HepG2 (cell line): ENCODE measurements around the gene ZPR1.

ENCODE experiments used
- ELF1 ChIP-seq: sonication (generic); formaldehyde crosslinking; IDR thresholded peaks from 2 replicates; pipeline ENCODE4 v1.4.0; 2020; ENCODE audit warnings: missing genetic modification reagents
- ETV5 ChIP-seq: IDR thresholded peaks from 2 replicates; pipeline ENCODE4 v1.6.1; 2018; ENCODE audit warnings: missing biosample characterization, missing genetic modification reagents, inconsistent platforms, borderline replicate concordance
- FOXC1 ChIP-seq: sonication (generic); formaldehyde crosslinking; IDR thresholded peaks from 2 replicates; pipeline ENCODE4 v1.8.0; 2022; ENCODE audit warnings: mild to moderate bottlenecking, missing genetic modification reagents, borderline replicate concordance
- FOXK2 ChIP-seq: fragments of 450-650 bp; IDR thresholded peaks from 2 replicates; pipeline ENCODE4 v1.6.1; 2016
- GRHL1 ChIP-seq: sonication (generic); formaldehyde crosslinking; conservative IDR thresholded peaks from 2 replicates; pipeline ENCODE4 v1.8.0; 2022; ENCODE audit warnings: missing genetic modification reagents
- HOXA7 ChIP-seq: sonication (generic); formaldehyde crosslinking; IDR thresholded peaks from 2 replicates; pipeline ENCODE4 v1.8.1; 2022; ENCODE audit warnings: mild to moderate bottlenecking, missing genetic modification reagents, moderate library complexity
- POLR2AphosphoS5 ChIP-seq: IDR thresholded peaks from 2 replicates; pipeline ENCODE4 v1.6.1; 2012; ENCODE audit warnings: low read depth, low read length
- RAD21 ChIP-seq: fragments of 450-650 bp; formaldehyde crosslinking; IDR thresholded peaks from 2 replicates; pipeline ENCODE4 v1.5.0; 2020; ENCODE audit warnings: mild to moderate bottlenecking
- SIN3A ChIP-seq: IDR thresholded peaks from 2 replicates; pipeline ENCODE4 v1.6.1; 2011; ENCODE audit warnings: low read depth, mild to moderate bottlenecking, control low read depth, low read length, borderline replicate concordance
- TFDP1 ChIP-seq: IDR thresholded peaks from 2 replicates; pipeline ENCODE4 v1.6.1; 2016; ENCODE audit warnings: missing compliant biosample characterization, missing genetic modification reagents, borderline replicate concordance
- ZBTB10 ChIP-seq: sonication (generic); formaldehyde crosslinking; IDR thresholded peaks from 2 replicates; pipeline ENCODE4 v1.4.0; 2020; ENCODE audit warnings: missing genetic modification reagents, borderline replicate concordance

GRCh38 chr11:116792869-116793771 is 5.3 kb upstream of the ZPR1 start:
- TF ChIP-seq FOXC1 (no peak), RAD21 (CRISPR knock-in tag) (no peak), TFDP1 (CRISPR knock-in tag) (no peak), ELF1 (no peak), HOXA7 (CRISPR knock-in tag) (no peak), FOXK2 (no peak), SIN3A (no peak), ETV5 (CRISPR knock-in tag) (no peak), GRHL1 (no peak), POLR2AphosphoS5 (no peak), ZBTB10 (no peak)
